Ecto neural progenitor cell (in vitro differentiated cells): ENCODE results near the gene POLR2C.

Source experiments
- DNase-seq: peaks from one replicate; pipeline ENCODE4 v3.0.0-alpha.2; 2018; ENCODE audit warnings: low spot score

Gene POLR2C

DNA sequence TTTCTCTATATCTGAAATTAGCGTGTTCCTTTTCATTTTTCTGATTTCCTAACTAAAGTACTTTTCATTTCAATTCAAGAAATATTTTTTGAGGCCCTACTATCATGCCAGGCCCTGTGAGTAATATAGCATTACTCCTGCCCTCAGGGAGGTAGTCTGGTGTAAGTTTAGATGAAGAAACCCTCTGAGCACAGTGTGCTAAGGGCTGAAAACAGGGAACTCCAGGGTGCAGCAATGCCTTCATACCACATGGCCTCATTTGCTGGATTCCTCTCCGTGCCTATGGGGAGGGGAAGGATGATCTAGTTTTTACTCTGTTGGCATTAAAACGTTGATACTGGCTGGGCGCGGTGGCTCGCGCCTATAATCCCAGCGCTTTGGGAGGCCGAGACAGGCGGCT is 10.5 kb upstream of the POLR2C start:
- no peak for DNase-seq

DNA sequence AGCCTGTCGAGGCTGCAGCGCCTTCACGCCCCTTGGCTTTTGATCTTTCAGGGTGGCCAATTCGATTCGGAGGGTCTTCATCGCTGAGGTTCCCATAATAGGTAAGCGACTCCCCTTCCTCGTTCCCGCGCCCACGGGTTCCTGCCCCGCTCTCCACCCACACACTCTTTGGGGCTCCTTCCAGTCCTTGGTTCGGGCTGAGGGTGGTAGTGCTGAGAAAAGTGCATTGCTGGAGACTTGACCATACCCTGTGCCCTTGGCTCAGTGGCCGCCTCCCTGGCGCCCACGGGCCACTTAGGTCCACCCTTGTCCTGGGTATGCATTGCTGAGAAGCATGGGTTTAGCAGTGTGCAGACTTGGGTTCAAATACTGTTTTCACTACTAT is 491 bp downstream of the POLR2C start:
- no peak for DNase-seq

DNA sequence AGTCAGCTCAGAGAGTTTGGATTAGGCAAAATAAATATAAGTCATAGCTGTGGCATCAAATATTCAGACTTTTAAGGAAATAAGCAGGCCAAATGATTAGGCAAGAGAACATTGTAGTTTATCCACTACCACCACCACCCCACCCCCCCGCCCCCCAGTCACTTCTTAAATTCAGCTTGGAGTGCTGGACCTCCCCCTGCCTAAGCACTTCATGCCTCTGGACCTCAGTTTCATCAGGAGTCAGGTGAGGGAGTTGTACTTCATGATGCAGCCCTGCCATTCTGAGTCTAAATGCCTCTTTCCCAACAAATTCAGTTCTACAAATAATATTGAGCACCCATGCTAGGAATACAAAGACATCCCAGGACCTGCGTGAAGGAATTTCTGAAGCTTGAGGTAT is 2.0 kb downstream of the POLR2C start:
- DNase-seq, result no peak

DNA sequence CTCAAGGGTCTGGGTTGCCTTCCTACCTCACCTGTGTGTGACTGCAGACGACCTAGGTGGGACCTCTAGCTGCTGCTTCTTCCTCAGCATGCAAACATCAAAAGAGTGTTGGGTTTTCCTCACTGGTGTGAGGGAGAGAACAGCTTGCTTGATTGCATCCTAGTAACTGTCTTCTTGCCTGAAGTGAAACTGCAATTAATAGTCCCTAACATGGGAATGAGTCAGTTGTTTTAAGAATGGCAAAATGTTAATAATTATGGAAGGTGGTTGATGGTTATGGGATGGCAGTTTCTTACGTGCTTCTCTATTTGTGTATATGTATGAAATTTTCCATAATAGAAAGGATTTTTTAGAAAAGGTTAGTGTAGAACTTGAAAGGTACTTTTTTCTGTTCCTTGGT is 5.9 kb downstream of the POLR2C start:
- DNase-seq, result no peak

DNA sequence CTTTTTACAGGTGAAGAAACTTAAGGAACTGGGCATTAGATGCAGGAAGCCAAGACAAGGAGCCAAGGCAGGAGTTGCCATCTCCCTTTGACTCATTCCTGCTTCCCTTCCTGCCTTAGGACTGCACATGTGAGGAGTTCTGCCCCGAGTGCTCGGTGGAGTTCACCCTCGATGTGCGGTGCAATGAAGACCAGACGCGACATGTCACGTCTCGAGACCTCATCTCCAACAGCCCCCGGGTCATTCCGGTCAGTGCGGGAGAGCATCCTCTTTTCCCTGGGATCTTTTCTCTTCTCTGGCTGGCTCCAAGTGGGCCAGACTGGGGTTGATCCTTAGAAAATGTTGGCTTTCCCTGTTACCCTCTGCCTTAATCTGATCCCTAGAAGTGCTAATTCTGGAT is 6.6 kb downstream of the POLR2C start:
- DNase-seq, result no peak

DNA sequence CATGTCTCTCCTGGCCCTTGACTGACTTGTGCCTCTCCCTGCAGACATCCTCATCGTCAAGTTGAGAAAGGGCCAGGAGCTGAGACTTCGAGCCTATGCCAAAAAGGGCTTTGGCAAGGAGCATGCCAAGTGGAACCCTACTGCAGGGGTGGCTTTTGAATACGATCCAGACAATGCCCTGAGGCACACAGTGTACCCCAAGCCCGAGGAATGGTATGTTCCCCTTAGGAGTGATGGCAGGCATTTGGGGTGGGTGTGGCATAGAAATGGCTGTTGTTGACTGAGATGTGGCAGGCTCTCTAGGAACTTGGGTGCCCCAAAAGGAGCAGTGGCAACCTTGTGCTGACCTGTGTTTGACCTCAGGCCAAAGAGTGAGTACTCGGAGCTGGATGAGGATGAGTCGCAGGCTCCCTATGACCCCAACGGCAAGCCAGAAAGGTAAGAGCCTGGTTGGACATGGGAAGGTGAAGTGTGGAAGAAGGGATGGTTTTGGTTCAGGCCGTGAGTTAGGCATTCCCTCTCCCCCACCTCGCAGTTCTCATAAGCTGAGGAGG is 7.5 kb downstream of the POLR2C start:
- no peak for DNase-seq

DNA sequence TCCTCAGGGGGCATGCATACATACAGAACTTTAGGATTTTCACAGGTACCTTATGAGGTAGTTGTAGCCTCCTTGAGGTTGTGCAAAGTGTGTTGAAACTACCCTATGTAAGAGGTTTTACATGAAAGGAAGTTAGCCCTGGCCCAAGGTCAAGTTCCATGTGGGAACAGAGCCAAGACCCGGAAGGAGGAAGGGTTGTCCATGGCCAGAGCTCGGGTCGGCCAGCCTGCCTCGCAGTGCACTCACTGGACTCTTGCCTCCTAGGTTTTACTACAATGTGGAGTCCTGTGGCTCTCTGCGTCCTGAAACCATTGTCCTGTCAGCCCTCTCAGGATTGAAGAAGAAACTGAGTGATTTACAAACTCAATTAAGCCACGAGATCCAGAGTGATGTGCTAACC is 8.2 kb downstream of the POLR2C start:
- DNase-seq, result no peak

DNA sequence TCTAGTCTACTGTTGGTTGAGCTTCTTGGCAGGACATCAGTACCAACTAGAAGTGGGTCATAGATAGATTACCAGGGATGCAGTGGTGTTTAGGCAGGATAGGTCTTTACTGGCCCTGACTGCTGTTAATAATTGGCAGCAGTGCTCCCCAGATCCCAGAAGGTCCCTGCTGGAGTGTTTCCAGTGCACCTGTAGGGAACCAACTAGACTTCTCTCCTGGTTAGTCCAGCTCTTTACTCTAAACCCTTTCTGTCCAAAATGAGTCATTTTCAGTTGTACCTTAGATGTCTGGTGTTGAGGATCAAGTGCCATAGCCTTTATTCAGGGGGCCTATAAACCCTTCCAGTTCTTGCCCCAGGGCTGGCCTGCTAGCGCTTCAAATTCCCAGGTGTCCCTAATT is 8.7 kb downstream of the POLR2C start:
- DNase-seq, result no peak

DNA sequence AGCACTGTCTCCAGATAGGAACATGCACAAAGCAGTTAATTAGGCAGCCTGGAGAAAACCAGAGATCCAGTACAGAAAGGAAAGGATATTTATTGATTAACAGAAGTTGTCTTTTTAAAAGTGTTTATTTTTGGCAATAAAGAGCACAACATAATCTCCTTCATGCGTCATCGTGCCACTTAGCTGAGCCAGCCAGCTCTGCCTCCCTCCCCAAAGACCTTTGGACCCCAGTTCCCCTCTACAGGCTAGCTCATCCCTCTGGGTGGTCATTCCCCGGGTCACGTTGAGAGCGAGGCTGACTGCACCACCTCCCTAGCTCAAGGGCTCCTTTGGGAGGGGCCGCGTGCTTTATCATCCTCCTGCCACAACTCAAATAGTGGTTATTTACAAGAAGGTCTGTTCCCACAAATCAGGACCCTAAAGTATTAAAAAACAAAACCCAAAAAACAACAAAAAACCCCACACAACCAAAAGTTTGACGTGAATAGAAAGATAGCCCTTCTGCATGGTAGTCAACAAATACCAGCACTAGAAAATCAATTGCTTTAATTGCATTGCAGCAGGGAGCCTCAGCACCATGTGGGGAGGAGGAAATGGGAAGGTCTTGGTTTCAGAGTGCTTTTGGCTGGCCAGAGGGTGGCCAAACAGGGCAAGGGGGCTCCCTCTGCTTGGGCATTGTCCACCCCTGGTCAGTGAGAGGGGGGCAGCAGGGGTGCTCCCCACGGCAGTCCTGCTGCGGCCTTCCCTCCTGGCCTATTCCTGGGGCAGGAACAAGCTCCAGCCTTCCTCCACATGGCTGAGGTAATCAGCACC is 9.6 kb downstream of the POLR2C start:
- DNase-seq, result no peak

DNA sequence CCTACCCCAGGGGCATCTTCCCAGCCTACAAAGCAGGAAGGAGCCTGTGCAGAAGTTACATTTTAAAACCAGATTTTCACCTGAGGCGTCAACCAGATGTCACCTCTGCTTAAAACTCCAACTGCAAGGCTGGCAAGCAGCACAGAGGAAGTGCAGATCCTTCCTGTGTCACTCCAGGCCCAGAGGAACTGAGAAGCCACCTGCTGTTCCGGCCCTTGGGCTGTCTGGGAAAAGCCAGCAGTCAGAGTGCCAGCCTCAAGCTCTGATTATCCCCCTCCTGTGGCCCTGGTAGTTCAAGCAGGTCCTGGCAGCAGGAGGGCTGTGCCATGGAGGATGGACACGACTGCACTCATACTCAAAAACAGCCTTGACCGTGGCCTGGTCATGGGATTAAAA is 10.2 kb downstream of the POLR2C start:
- DNase-seq, result no peak

DNA sequence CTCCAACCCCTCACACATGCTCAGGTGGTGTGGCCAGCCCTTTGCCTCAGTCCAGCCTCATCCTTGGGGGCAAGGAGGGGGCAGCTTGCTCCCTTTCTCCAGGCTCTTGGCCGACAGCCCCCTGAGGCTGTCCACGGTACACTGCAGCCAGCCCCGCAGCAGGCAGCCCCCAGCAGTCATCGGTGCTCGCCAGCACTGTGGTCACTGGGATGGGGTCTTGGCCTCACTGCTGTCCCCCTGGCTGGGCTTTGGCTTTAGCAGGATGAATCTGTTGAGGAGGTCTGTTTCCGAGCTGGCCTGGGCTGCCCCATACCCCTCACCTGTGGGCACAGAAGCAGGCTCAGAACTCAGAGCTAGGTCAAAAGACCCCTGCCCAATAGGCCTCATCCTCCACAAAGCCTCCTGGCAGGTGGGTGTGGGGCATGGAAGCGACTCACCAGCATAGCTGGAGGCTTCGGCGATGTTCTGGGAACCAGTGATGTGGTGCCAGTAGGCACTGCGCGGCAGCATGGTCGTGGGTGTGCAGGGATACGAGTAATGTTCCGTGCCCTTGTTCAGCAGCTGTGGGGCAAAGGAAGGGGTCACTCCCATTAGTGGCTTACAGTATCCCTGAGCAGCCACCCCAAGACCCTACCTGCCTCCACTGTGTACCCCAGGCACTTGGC is 10.8 kb downstream of the POLR2C start:
- DNase-seq, result no peak

DNA sequence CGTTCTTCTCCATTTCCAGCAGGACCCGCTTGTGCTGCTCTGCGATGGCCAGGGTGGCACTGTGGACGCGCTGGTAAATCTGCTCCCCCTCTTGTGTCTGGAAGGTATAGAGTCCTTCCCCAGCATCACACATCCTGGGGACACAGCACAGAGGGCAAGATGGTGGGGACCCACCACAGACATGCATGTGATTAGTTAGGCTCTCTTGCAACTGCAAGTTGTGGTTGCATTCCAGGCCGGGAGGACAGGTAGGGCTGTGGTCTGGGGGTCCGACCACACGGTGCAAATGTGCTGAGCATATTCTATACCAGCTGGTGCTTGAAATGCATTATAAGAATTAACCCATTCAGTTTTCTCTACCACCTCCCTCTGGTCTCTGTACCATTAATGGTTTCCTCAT is 11.4 kb downstream of the POLR2C start:
- DNase-seq, result no peak

DNA sequence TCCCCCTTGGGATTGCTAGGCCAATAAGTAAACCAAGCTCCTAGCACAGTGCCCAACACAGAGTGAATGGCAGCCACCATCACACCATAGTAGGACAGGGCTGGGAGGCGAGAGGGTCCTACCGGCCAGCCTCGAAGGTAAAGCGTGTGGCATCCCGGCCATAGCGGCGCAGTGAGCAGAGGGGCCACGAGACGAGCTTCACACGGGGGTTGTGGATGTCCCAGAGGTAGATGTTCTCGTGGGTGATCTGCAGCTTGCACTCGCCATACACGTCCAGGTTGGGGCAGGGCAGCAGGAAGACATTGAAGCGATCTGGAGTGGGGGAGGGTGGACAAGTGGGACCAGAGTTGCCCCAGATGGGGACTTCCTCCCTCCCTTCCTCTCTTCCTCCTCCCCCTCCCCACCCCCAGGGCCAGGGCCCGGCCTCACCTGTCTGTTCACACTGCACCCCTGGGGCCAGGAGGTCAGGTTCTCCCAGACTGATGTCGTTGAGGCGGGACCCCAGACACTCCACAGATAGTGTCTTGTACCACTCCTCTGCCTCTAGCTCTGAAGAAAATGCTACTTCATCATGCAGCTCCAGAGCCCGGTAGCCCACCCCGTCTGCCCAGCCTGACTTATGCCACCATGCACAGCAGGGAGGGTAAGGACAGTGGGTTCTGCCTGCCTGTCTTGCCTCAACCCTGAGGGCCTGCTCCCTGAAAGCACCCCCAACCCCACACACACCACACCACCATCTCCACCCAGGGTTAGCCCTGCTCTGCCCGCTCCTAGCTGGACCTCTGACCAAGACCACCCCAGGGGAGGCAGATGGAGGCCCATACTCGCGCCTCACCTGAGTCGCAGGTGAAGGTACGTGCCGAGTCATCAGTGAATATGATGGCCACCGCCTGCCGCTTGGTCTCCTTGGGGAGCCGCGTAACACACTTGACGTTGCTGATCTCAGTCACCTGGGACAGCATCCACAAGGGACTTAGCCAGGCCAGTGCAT is 12.5 kb downstream of the POLR2C start:
- DNase-seq, result no peak

DNA sequence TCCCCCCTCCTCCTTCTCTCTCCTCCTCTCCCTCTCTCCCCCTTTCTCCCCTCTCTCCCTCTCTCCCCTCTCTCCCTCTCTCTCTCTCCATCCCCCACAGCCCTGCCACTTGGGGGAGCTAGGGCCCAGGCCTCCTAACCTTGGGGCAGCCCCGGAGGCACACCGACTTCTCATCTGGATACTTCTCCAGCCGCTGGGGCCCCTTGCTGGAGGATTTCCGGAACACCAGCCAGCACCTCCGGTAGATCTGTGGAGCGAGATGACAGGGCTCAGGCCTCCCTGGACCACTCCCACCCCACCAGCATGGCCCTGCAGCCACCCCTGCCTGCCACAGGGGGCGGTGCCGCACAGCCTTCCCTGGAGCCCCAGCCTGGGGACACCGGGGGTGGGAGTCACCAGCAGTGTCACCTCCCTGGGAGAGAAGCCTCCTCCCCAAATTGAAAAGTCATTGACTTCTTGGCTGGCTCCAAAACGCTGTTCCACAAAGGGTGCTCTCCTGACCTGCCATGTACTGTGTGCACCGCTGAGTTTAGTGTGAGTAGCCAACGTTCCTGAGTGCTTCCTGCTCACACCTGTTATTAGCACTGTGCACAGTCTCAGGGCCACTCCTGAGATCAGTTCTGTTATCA is 13.3 kb downstream of the POLR2C start:
- DNase-seq, result peak; percentile 89

DNA sequence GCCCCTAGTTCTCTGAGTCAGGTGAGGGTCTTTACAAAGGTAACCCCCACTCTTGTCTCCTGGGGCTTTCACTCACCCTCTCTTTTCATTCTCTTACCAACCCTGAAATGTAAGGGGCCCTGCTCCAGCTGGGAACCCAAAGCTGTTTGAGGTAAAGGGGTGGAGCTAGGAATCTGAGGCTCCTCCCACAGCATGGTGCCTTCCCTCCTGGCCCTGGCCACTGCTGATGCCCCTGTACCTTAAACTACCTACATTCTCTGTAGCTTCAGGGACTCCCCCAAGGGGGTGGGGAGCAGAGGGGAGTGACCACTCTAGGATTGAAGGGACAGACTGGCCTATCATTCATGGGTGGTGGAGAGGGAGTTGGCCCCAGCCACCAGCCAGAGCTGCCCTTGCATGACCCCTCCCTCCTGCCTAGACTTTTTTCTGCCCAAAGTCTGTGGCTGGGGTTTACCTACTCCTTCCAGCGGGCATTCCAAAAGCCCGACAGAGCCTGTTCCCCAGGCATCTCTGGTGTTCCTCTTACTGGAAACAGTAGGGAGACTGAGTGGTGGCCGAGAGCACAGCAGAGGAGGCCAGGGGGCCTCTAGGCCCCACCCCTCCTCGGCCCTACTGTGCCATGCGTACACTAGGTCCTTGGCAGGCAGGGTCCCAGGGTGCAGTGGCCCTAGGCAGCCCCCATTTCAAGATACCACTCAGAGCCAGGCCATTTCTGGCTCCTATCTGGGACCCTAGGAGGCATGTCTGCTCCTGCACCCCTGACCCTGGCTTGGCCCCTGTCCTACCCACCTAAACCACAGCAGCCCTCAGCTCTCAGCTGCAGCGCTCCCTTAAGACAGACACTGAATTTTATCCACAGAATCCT is 14.3 kb downstream of the POLR2C start:
- no peak for DNase-seq

DNA sequence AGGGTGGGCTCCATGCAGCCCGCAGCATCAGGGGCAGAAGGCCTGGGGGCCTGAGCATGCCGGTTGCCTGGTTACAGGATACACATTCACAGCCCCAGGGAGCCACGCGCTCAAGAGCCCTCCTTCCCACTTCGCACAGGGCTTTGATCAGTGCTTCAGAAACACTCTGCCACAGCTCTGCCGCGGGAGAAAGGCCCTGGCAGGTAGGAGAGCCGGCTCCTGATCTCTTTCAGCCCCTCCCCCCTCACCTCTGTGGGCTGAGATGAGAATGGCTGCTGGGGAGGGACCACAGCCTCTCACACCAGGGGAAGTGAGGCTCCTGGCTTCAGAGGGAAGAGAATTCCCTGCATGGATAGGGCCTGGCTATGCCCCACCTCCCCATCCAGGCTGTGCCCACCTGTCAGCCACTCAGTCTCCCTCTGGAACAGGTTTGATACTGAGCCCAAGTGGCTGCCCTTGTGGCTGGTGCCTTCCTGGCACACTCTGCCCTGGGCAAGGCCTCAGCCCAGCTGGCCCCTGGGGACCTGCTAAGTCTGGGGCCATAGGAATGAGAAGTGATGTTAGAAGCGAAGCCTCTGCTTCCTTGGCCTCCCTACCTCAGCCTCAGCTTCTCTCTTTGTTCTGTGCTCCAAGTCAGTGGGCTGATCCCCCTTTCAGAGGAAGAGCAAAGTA is 15.2 kb downstream of the POLR2C start:
- no peak for DNase-seq

DNA sequence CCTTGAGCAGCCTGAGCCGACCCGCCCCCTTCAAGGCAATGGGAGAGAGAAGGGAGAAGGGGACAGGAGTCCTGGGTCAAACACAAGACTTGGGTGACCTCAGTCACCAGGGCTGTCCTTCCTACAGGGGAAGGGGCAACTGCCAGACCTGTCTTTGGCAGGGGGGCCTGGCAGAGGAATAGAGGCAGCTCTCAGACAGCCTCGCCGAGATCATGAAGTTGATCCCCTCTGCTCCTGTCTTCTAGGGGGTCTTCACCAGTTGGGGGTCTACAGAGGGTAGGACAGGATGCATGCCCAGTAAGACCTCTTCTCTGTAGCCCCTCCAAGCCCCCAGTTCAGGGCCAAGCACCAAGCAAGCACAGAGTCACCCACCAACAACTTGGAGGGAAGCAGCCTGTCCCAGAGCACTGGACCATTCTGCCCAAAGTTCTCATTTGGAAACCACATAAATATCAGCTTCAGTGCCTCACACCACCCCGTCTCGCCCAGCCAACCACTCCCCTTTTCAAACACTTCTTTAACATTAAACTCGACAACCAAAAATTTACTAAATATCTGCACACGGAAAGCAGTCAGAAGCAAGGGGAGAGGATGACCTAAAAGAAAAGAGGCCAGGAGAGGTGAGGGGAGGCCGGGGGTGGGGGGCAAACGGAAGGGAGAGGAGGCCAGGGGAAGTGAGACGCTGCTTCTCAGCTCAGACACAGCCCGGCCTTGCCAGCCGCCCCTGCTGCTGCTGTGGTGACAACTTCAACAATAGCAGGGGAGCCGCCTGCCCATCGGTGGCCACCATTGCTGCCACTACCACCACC is 16.1 kb downstream of the POLR2C start:
- DNase-seq, result no peak

DNA sequence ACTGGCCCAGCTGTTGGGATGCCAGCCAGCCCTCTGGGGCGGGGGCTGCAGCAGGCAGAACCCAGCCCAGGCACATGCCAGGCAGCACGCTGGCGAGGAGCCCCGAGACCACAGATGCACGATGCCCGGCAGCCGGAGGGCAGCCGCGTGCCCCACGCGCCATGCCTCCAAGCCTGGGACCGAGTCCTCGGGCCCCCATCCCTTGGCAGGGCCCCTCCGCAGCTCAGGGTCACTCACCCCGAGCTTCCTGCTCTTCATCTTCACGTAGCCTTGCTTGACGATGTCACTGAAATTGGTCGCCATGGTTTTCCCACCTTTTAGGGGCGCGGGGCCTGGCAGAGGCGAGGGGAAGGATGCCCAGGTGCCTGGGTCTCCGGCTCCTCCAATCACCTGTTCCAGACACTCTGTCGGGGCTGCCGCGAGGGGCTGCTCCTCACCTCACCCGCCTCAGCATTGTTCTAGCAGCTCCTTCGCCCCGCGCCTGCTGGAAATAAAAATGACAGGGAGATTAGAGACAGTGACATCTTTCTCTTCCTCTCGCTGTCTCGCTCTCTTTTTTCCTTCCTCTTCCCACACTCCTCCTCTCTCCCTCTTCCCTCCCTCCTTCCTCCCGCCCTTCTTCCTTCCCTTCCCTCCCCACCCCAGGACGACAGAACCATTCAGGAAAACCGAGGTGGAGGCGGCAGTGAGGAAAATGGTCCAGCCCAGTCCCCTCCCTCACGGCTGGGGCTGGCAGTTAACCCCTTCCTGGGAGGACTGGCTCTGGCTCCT is 16.9 kb downstream of the POLR2C start:
- DNase-seq, result peak; percentile 73
